GM08714 (cell line): Measurements from ENCODE around the gene MADCAM1.
"Not testable (repeated sequence)": the region's sequence is repeated elsewhere in the genome, so short reads cannot be mapped to it uniquely, and the experiment has no call there.

Experiments used
- H3K4me3 ChIP-seq: fragments of 200-500 bp; sonication (Bioruptor generic); 2 replicates; pipeline ENCODE4 v1.5.1; 2014; ENCODE audit warnings: mild to moderate bottlenecking, low read length, inconsistent platforms
- ZNF274 ChIP-seq: IDR thresholded peaks from 2 replicates; pipeline ENCODE4 v1.6.1; 2012; ENCODE audit warnings: mild to moderate bottlenecking, low read depth, low read length

The MADCAM1 gene

DNA sequence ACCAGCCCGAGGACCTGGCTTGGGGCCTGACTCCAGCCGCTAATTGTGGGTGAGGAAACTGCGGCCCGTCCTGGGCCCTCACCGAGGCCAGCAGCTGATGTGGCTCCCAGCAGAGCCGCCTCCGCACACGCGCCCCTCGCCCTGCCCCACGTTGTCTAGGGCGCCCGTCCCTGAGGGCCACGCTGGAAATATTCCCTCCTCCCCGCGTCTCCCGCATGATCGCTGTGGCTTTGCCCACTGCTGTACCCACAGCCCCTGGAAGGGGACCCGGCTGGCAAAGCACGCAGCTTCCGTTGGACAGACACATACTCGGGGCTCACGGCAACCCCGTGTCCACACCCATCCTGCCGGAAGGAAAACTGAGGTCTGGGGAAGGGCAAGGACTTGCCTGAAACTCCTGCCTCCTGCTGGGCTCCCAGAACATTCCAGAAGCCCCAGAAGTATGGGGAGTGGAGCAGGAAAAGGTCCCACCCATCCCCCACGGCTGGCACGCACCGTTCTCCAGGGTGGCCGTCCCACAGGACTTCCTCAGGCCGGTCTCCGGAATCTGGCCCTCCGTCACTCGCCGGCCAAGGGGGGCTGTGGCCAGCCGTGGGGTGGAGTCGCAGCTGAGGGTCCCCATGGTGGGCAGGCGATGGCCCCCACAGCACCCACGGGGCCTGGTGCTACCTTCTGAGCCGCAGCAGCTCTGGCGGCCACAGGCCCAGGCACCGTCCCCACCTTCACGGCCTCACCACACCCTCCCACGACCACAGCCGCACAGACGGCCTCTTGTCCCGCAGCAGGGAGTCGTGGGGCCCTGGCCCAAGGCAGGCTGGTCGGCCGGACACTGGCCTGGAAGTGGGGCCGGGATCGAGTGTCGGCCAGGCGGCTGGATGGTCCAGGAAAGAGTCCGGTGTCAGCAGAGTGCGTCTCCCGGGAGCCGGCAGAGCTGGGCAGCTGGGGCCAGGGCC lies 21.9 kb upstream of the MADCAM1 start:
- no peak for TF ChIP-seq ZNF274
- no peak overlapping the region for H3K4me3 ChIP-seq

GRCh38 chr19:475360-475759 lies 20.9 kb upstream of the MADCAM1 start:
- no peak overlapping the region for H3K4me3 ChIP-seq
- no peak for TF ChIP-seq ZNF274

DNA sequence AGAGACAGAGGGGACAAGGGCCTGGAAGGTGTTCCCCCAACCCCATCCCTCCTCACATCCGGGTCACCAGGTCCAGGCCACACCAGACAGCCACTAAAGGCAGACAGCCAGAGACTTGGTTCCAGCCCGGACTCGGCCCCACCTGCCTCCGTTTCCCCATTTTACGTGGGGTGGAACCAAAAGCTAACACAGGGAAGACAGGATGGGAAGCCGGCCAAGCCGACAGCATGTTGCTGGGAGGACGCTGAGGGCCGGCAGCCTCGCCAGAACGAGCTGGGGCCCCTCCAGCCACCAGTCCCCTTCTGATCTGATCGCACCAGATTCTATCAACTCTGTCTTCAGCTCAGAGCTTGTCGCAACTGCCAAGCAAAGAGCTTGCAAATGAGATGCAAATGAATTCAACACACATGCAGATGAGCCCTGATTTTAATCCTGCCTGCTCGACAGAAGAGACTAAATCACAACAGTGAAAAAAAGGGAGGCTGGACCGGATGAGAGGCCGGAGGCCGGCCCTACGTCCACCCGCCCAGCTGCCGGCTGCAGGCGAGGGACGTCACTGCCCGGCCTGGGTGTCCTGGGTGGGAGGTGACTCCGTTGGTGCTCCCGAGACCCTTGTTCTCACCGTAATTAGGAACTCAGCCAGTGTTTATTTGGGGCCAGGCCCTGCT lies 17.9 kb upstream of the MADCAM1 start:
- no peak overlapping the region for H3K4me3 ChIP-seq
- TF ChIP-seq ZNF274, result no peak

- no peak for TF ChIP-seq ZNF274
- H3K4me3 ChIP-seq, result no peak overlapping the region
Measured at GRCh38 chr19:478976-479375, 17.3 kb upstream of the MADCAM1 start.

- H3K4me3 ChIP-seq, result no peak overlapping the region
- TF ChIP-seq ZNF274, result no peak
Measured at GRCh38 chr19:480016-480855, 16.1 kb upstream of the MADCAM1 start.

- H3K4me3 ChIP-seq, result not testable (repeated sequence)
Measured at GRCh38 chr19:481100-481499, 15.2 kb upstream of the MADCAM1 start.

DNA sequence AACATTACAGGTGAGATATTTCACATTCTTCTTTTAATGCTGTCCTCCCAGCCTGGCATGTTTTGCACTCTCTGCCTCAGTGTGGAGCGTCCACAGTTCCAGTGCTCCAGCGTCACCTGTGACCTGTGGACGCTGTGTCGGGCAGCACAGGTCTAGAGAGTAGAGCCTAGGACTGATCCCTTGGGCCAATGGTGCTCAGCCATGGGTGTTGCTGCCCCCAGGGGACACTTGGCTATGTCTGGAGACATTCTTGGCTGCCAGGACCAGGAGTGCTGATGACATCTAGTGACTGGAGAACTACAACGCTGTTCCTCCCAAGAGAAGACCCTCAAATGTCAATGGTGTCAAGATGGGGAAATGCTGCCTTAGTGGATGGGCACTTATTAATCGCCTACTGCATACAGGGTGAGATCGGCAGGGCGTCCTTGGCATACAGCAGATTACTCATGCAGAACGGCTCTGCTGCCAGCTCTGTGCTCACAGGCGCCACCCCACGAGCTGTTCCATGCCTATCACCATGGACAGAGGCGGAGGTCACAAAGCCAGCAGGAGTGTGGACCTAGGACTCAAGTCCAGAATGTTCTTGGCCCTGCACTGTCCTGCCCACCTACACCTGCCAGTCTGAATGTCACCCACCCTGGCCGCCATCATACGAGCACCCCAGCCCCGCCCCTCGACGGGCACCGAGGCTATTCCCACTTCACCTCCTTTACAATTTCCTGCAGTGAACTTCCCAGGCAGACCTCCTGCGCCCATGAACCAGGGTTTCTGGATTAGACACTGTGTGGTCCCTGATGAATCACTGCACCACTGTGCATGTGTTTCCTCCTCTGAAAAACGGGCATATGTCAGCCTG lies 13.9 kb upstream of the MADCAM1 start:
- no peak overlapping the region for H3K4me3 ChIP-seq
- no peak for TF ChIP-seq ZNF274

GRCh38 chr19:483332-484072 lies 12.8 kb upstream of the MADCAM1 start:
- H3K4me3 ChIP-seq, result no peak overlapping the region
- TF ChIP-seq ZNF274, result no peak

DNA sequence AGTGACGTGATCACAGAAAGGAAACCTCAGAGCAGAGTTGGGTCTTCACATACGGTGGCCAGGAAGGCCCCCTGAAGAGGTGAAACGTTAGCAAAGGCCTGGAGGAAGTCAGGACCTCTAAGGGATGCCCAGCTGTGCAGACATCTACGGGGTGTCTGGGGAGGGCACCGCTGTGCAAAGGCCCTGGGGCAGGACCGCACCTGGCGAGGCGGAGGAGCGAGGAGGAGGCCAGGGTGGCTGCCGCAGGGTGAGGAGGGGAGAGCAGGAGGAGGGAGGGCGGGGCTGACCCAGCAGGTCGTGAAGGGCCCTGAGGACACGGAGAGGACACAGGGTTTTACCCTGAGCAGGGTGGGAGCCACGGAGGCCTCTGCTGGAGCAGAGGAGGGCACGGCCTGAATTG lies 11.8 kb upstream of the MADCAM1 start:
- no peak for TF ChIP-seq ZNF274
- H3K4me3 ChIP-seq, result no peak overlapping the region

DNA sequence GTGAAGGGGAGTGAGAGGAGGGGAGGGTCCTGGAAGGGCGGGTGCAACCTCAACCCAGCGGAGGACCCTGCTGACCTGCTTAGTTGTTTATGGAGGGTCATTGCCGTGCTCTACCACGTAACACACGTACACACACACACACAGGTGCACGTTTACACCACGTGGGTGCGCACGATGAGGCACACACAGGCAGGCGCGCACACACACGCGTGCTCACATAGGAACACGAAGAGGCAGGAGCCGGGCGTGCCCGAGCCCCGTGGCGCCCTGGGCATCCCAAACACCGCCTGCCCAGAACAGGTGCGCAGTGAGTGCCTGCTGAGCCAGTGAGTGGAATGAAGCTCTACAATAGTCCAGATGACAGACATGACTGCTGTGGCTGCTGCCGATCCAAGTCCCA lies 11.2 kb upstream of the MADCAM1 start:
- TF ChIP-seq ZNF274, result no peak
- H3K4me3 ChIP-seq, result no peak overlapping the region

DNA sequence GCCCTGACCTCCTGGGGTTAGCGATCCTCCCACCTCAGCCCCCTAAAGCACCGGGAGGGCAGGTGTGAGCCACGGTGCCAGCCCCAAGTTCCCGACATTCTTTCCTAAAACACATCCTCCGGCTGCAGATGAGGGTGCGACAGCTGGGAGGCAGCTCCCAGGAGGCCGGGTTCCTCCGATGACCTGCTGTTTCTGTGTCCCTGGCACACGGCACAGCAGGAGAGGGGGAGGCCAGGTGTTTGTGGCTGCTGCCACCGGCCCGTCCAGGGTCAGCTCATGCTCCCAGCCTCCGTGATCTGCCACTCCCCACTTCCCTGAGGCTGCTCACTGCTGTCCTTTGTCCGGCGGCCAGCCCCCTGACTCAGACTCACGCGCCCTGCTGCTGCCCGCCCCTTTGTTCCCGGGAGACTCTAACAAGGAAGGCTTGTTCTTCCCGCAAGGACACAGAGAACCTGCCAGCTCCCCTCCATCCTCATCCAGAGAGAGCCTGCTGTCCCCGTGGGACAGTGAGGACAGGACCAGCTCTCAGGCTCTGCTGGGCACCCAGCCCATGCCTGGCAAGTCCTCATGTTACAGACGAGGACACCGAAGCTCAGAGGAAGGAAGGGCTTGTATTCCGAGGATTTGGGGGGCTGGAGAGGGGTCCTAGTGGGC lies 10.6 kb upstream of the MADCAM1 start:
- no peak for TF ChIP-seq ZNF274
- no peak overlapping the region for H3K4me3 ChIP-seq
